Stimulated activated naive CD4-positive, alpha-beta T cell treated with Interleukin-2 at 50 U/mL for 16 hours (primary cell): ENCODE data around the gene DNALI1.
"Not testable (repeated sequence)": the region's sequence is repeated elsewhere in the genome, so short reads cannot be mapped to it uniquely, and the experiment has no call there.

ENCODE experiments used
- DNase-seq: peaks from one replicate; lab custom pipeline; 2025; lab: John Stamatoyannopoulos, UW

Gene DNALI1

DNA sequence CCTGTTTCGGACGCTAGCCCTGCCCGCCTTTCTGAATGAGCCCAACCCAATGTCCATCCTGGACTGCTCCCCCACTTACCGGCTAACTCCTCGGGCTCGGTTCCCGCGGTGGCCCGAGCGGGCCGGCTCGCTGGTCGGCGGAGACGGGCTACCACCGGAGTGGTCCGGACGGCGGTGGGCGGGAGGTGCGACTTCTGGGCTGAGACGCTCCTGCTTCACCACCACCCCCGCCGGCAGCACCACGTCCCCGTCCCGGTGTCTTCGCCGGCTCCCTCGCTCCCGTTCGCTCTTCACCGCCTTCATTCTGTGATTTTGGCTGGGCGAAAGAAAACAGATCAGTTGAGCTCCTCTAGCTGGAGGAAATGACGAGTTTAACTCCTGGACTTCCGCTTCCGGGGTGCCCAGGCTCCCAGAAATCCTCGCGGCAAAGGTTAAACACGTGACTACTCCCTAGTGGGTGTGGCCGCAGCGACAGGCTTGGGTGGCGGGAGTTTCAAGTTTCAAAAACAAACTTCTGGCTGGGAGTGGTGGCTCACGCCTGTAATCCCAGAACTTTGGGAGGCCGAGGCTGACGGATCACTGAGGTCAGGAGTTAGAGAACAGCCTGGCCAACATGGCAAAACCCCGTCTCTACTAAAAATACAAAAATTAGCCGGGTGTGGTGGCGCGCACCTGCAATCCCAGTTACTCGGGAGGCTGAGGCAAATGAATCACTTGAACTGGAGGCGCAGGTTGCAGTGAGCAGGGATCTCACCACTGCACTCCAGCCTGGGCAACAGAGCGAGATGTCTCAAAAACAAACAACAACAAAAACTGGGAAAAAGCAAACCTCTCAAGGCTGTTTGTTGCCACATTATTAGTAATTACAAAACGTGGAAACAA is 2.6 kb upstream of the DNALI1 start, which contains the start of gene SNIP1:
Gene SNIP1, minus strand, starts transcription at position 367 of the 882 bp plus-strand sequence. Its CDS starts 64 bp downstream, at position 303.
- peak; percentile 90 for DNase-seq

DNA sequence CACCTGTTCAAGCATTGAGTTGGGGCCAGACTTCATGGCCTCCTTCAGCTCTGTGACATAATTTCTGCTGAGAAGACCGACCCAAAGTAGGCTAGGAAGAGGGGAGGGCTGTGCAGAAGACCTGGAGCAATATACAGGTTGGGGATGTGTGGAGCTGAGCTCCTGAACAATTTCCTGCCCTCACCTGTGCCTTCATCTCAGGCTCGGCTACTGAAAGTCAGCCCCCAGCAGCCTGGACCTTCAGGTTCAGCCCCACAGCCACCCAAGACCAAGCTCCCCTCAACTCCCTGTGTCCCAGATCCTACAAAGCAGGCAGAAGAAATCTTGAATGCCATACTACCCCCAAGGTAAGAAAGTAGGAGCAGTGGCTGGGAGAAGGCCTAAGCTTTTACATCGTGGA is 662 bp downstream of the DNALI1 start:
- no peak for DNase-seq

DNA sequence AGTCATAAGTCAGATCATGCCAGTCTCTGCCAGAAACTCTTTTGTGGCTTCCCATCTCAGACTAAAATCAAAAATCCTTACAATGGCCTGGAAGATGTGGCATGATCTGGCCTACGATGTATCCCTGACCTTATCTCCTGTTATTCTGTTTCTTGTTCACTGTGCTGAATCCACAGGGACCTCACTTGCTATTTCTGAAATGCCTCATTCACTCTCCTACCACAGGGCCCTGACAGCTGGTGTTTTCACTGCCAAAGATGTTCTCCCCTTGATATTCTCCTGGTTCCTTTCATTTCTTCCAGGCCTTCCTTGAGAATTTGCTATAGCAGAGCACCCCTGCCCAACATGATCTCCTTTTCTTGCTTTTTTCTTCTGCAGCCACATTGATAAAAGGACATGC is 1.7 kb downstream of the DNALI1 start:
- DNase-seq = no peak

DNA sequence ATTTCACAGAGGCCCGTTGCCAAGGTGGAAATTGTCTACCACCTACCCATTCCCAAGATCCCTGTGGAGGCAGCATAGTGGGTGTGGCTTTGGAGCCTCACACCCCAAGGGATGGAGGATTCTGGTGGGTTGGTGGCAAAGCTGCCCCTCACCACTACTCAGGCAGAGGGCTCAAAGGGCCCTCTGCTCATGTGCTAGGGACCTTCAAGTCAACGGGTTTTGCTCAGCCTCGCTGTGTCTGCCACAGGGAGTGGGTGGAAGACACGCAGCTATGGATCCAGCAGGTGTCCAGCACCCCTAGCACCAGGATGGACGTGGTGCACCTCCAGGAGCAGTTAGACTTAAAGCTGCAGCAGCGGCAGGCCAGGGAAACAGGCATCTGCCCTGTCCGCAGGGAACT is 2.3 kb downstream of the DNALI1 start:
- DNase-seq = no peak

DNA sequence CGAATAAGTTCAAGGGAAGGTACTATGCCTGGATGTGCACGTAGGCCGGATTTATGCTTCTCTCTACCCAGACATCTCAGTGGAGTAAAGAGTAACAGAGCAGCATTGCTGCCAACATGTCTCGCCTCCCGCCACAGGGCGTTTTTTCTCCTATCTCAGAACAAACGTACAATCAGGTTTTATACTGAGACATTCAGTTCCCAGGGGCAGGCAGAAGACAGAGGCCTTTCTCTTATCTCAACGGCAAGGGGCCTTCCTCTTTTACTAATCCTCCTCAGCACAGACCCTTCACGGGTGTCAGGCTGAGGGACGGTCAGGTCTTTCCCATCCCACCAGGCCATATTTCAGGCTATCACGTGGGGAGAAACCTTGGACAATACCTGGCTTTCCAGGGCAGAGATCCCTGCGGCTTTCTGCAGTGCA is 3.2 kb downstream of the DNALI1 start:
- DNase-seq = not testable (repeated sequence)

DNA sequence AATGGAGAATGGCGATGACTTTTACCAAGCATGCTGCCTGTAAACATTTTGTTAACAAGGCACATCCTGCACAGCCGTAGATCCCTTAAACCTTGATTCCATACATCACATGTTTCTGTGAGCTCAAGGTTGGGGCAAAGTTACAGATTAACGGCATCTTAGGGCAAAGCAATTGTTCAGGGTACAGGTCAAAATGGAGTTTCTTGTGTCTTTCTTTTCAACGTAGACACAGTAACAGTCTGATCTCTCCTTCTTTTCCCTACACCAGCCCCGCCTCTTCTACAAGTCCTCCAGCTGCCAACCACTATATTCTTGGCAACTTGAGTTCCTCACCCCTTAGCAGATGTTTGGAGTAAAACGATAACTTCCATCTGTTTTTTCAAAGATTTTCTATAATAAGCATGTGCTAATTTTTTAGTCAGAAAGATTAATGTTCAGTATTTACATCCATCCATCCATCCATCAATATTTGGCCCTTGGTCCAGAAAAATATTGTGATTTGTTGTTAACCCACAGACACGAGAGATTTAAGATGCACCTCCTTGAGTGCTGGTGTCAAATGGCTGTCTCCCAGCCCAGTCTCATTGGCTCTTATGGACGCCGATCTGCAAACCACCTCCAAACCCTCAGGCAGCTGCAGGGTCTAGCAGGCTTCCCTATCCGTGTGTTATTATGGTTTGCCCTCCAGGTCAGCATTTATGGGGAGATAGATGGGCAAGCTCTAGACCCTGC is 3.8 kb downstream of the DNALI1 start:
- DNase-seq = no peak

DNA sequence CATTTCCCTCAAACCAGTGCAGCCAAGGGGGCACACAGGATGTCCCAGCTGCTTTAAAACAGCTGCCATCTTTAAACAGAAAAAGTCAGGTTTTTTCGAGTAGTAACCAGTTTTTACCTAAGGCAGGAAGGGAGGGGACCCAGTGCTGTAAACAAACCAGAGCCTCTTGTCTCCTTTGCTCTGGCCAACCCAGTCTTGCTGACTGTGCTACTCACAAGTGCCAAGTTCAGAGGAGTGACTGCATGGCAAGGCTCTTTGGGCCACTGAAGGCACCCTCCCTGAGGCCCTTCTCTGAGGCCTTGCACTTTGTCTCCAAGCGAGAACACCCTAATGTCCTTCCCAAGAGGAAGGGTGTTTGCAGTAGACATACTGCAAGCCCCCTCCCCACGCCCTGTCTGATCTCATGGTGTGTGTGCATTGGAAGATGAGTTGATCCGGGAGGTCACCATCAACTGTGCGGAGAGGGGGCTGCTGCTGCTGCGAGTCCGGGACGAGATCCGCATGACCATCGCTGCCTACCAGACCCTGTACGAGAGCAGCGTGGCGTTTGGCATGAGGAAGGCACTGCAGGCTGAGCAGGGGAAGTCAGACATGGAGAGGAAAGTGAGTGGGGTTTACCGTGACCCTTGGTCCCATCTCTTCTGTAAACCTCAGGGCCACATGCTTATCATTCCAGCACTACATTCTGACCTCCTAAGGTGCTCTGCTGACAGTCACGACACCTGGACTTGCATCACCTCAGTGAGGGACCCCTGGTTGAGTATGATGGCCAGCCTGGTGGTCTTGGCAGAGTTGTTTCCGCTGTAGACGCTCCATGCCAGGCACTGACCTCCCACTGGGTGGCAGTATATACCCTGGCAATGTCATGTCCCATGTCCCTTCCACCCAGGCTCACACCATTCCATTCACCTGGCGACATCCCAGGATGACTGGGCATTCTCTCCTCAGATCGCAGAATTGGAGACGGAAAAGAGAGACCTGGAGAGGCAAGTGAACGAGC is 4.7 kb downstream of the DNALI1 start:
- no peak for DNase-seq

DNA sequence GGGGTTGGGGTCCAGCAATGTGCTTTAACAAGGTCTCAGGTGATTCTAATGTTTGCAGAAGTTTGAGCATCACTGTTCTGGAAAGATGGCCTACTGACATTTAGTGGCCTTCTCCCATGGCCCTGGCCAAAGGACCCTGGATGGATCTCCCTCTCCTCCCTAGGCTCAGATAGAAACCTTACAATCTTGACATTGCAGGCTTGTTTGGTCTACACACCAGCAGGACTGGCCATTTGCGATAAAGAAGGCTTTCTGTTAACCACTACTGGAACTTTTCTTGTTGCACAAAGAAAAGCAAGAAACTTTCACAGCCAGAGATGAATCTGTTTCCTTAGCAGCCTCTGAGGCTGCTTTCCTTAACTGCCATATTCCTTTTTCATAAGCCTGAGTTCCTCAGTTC is 6.2 kb downstream of the DNALI1 start:
- no peak for DNase-seq

DNA sequence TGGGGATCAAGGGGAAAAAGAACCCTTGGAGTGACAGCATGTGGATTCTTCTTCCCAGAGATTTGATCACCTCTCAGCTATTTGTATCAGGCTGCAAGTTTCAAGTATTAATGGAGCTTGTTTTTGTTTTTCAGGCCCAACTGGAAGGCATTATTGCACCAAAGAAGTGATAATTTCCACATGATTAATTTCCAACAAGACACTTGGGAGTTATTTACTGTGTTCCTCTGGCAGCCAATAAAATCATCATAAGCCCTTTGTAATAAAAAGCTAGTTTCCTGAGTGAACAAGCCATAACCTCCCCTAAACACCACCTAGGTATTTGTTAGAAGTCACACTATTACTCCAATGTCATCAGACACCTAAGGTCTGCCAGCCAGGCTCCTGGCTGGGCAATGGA is 8.2 kb downstream of the DNALI1 start:
- DNase-seq = no peak

DNA sequence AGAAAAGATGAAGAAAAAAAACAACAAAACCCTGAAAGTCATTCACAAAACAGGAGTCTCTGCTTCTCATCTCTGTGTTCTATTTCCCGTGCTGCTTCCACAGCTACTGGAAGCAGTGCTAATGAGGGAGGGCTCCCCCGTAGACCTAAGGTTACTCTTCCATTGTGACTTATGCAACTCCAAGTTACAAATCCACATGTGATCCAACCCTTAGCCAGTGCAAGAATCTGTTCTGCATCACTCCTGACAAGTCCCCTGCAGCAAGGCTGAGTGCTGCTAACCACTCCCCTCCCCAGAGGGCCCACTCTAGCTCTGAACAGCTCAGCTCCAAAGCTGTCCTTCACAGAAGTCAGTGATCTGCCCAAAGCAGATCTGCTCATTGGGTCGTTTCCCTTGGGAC is 10.3 kb downstream of the DNALI1 start:
- no peak for DNase-seq

DNA sequence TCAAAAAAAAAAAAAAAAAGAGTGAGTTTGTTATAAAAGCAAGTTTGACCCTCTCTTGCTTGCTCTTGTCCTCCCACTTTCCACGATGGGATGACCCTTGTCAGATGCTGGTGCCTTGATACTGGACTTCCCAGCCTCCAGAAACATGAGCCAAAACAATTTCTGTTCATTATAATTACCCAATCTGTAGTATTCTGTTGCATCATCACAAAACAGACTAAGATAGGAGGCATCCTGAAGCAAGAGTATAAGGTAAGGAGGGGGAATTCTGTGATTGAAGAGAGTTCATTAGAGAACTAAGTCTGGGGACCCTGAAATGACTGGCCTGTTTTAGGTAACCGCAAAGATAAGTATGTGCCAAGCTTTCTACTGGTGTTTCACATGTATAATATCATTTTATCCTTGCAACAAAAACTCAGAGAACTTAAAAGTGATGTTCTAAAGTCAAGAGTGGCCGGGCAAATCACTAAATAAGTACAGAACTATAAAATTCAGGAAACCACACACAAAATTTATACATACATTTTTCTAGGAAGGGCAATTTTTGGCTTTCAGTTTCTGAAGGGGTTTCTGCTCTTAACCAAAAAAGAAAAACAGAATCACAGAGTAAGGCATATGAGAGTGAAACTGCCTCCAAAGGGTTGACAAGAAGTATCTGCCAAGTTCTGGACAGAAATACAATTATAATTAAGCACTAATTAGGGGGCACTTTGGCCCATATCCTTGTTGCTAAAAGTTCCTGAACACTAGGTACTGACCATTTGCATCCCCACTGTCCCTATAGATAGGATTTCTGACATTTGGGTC is 14.0 kb downstream of the DNALI1 start:
- no peak for DNase-seq

DNA sequence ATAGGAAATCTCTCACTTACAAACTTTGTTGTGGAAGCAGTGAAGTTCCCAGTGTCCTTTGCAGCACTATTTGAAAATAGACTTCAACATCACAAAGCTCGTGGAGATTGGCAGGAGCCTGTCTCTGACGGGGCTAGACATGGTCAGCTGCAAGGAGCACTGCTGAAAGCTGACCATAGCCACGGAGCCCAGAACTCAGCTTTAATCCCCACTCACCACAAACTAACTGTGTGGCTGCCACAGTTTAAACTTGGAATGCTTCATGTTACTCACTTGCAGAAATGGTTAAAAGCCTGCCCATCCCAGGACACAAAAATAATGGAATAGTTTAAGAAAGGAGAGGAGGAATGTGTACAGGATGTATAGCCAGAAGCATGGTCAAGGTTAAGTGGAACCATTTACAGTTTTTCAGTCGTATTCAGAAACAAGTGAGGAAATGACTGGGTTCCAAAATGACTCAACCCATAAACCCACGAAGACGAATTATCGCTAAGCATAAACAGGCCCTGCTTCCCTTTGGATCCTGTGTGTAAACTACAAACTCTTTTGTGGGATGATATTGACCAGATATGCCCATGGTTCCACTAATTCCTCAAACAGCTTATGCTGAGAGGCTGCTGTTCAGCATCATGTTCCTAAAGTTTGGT is 18.2 kb downstream of the DNALI1 start:
- DNase-seq = no peak

DNA sequence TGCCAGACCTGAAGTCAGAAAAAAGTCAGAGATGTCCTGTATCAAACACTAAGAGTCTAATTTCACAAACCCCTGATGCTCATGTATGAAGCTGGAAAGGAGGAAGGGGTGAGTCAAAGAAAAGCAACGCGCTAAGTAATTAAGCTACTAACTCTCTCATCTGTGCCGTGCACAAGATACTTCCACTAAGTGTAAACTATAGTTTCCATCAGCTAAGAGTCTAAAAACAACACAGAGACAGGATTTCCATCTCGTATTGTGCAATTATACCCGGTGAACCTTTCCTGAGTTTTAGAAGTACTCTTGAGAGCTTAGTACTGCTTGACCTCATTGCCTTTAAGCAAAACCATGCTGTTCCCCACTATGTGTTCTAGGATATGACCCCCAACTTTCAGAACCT is 19.0 kb downstream of the DNALI1 start:
- no peak for DNase-seq

DNA sequence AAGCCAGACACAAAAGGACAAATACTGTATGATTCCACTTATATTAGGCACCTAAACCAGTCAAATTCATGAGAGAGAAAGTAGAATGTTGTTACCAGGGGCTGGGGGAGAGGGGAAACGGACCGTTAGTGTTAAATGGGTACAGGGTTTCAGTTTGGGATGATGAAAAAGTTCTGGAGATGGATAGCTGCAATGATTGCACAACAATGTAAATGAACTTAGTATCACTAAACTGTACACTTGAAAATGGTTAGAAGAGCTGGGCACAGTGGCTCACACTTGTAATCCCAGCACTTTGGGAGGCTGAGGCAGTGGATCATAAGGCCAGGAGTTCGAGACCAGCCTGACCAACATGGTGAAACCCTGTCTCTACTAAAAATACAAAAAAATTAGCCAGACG is 27.8 kb downstream of the DNALI1 start:
- DNase-seq = not testable (repeated sequence)

DNA sequence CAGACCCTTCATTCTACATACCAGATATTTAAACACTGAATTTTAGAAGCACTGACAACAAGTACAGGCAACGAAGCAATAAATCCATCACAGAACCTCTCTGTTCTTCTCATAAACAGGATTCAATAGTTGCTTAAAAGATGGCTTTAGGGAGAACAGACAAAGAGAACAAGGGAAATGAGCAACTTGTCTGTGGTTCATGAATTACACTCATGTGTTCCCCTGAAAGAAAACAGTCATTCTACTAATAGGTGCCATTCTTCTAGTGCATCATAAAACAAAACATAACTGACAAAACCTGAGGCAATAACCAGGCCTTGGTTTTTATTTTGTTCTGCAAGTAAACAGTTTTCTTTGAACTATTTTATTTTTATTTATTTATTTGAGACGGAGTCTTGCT is 32.2 kb downstream of the DNALI1 start:
- no peak for DNase-seq

DNA sequence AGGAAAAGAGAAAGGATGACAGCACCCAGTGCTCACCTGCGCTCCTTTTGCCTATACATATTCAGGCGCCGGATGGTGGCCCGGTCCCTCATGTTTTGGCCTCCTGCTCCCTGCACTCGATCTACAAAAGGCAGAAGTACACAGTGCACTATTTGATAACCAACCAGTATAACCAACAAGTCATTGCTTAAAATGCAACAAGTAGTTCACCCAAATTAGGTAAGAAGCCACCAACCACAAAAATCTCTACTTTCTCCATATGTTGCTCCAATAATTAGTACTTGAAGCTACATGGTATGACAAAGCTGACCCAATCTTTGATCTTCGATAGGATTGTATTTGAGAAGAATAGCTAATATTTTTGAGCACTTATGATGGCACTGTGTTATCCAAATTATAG is 37.0 kb downstream of the DNALI1 start:
- no peak for DNase-seq

DNA sequence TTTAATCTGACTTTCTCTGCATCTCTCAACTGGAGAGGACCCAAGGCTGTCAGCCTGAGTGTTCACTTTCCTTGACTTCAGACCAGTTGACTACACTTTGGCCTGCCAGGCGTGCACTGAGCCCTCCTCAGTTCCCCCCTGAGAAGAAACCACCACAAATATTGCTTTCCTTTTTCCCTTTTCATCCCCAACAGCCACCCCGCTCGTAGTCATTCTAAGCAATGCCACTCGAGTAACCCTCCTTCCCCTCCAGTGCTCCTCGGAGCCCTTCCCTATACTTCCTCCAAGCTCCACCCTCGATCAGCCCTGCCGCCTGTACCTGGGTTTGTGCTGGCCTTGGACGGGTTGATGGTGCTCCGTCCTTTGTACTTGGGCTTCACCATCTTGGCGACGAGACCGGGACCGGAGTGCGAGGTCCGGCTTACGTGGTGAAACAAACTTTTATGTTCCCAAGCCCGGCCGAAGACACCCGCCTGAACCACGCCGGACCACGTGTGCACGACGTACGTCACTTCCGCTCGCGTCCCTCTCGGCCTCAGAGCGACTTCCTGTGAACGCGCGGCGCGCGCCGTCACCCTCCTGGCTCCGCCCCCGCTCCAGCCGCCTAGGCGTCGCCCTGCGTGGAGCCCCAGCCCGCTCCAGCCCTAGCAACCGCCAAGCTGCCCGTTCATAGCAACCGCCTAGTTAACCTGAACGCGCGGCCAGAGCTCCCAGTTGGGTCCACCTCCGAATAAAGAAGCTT is 38.9 kb downstream of the DNALI1 start, which contains the start of gene GNL2:
Gene GNL2, minus strand, starts transcription at position 498 of the 742 bp plus-strand sequence. Its CDS starts 115 bp downstream, at position 383.
- peak; percentile 95 for DNase-seq

DNA sequence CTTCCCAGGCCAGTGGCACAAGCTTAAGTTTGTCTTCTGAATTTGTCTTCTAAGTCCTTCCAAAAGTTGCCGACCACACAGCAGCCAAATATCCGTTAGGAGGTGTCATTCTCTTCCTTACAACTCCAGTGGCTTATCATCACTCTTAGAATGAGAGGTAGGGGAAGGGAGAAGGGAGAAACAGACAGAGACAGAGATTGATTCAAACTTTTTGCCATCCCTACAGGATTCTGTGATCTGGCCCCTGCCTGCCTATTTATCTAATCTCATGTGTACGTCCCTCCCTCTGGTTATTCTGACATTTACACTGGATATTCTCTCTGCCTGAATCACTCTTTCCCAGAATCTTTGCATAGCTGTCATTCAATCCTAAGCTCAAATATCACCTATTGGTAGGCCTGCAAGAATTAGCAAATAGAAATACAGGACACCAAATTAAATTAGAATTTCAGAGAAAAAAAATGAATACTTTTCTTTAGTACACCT is 39.5 kb downstream of the DNALI1 start:
- DNase-seq = no peak

DNA sequence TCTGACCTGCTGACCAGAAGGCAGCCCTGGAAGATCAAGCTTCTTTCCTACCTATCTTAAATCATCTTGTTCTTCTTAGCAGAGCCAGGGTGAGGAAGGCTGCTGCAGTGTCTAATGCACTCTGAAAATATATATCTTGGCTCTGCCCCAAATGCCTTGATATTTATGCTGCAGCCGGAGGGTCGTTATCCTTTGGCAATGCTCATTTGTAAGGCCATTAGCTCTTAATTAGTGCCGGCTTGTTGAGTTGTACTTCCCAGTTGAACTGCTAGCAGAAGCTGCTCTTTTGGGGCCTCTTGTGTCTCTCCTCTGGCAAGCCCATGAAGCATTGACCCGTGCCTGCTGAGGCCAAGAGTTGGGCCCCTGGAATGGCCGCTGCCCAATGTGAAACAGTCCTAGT is 43.2 kb downstream of the DNALI1 start:
- no peak for DNase-seq

DNA sequence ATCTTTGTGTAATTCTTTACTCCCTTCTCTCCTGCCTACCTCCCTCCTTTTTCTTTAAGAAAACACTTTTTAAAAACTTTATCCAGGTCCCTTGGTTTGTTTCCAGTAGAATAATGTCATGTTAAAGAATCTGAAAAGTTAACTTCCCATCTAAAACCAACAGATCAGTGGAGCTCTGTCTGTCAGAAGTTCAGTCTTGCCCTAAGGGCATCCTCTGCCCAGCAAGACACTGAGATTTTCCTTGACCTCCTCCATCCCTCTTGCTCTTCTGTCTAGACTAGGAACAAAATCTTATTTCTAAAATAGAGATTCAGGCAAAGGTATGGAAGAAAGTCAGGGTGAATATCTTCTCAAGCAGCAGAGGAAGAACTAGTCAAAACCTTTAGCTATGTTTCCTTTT is 44.7 kb downstream of the DNALI1 start:
- no peak for DNase-seq
